LoVo (cell line): Measurements from ENCODE around the gene PTPRR.

Source experiments
- DNase-seq: peaks from one replicate; pipeline ENCODE4 v3.0.0-alpha.2; 2016; ENCODE audit warnings: low spot score

Gene PTPRR

DNA sequence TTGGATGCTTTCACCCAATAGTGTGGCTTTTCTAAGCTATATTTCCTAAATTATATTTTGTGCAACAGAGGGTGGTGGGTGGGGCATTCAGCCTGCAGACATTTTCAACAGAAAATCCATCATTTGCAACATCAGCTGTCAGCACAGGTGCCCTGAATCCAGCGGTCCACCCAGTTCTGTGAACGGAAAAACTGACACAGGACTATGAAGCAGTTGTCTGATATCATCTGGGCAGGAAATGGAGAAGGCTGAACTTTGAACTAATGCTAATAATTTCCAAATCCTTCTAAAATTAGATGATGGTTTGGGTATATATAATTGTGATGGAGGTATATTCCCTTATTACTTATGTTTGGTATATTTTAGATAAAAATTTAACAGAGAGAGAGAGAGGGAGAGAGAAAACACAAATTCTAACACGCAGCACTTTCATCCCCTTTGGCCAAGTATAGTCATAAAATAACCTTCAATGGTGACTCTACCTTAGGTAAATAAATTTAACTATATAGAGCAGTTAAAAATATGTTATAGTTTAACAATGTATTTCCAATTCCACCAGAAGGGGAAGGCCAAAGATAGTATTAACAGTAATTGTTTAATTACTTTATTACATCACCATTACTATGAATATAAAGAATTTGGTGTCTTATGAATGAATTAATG lies 225.0 kb downstream of the PTPRR start:
- no peak for DNase-seq

DNA sequence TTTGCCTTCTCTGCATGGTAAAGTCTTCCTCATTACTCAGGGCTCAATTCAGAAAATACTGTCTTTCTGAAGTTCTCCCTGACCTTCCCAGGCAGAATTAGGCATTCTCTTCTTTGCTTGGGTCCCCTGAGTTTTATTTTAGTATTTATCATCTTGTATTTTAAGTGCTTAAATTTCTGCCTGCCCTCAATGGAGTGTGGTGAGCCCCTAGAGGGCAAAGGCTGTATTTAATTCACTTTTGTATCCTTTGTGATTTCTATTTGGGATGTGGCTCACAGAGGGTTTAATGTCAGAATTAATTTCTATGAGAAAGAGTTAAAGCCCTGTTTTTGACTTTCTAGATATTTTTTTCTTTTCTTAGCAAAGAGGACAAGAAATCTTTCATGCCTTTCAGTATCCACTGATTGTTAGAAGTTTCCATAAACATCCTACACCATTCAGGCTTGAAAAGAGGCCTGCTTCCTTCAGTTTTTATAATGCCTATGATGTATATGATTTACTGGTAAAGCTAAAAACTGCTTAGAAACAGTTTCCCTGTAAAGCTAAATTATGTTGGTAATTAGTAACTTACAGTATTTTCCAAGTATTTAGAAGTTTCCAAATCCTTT lies 227.8 kb downstream of the PTPRR start:
- no peak for DNase-seq

DNA sequence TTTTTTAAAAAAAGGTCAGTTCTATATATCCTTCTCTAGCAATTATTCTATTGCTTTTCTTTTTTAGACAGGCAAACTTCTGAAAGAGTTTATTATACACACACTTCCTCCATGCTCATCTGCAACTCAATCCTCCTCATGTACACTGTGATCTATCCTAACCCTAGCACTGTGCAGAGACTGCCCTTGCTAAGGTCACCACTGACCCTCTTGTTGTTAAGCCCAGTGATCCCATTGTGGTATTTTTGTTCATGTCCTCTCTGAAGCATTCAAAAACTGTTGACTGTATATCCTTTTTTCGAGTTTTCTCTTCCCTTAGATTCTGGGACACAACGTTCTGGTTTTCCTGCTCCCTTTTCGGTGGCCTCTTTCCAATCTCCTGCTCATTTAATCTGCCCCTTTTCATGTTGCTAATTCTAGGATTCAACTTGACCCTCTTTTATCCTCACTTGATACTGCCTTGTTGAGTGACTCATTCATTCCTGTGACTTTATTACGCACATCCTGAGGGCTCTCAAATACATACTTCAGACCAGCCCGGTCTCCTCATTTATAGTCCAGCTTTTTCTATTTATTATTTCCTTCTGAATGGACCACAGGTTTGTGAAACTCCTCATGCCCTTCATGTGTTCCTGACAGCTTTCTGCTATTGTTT lies 229.4 kb downstream of the PTPRR start:
- no peak for DNase-seq

DNA sequence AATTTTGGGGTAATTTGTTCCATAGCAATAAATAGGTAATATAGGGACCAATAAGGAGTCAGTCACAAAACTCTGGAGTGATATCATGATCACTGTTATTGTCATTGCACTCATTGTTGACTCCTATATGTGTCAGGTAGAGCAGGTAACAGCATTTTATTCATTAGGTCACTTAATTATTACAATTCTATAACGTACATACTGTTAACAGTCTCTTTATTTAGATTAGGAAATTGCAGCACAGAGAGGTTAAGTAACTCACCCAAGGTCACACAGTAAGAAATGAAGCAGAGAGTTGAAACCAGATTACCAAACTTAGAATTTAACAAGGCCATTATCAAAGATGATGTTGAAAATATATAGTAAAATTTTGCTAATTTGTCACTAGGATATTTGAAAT lies 233.6 kb downstream of the PTPRR start:
- no peak for DNase-seq

DNA sequence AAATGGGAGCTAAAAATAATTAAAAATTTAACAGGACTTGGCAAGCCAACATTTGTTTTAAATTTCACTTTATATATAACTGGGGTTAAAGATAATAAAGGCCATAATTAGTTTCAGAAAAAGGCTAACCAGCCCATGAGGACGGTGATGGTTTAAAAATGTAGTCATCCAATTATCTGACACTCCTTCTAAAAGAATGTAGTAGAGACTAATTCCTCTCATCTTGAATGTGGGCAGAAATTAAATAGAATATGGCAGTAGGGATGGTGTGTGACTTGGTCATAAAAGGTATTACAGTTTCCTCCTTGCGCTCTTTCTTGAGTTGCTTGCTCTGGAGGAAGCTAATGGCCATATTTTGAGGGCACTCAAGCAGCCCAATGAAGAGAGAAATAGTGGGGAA lies 234.2 kb downstream of the PTPRR start:
- no peak for DNase-seq

DNA sequence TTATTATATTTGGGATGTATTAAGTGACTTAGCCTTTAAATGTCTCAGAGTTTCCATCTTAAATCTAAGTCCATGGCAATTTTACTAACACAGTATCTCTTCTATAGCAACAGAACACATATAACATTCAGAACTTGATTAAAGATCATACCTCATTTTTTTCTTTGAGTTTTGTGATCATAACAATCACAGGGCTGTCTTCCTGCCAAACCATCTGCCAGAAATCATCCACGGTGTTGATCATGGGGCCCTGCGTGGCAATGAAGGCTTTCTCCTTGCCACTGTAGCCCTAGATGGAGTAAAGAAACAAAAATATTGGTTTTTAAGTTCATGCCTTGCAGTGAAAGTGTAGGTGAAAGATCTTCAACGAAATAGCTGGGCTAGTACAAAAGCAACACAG lies 236.6 kb downstream of the PTPRR start:
- no peak for DNase-seq

DNA sequence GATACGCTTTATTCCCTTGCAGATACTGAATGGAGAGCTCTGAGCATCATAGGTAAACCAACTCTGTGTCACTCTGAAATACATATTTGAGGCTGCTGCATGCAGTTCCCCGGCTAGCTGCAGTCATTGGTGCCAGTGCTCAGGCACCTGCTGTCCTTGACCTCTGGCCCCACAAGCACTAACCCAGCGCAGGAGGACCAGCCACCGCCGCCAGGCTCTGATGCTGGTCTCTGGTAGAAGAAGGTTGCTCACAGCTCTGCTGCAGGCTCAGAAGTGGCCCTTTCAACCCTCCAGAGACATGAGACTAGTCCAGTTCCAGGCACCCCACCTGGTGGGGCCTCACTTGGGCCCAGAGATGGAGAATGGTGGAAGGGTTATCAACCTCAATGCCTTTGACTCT lies 248.8 kb downstream of the PTPRR start:
- DNase-seq = no peak

DNA sequence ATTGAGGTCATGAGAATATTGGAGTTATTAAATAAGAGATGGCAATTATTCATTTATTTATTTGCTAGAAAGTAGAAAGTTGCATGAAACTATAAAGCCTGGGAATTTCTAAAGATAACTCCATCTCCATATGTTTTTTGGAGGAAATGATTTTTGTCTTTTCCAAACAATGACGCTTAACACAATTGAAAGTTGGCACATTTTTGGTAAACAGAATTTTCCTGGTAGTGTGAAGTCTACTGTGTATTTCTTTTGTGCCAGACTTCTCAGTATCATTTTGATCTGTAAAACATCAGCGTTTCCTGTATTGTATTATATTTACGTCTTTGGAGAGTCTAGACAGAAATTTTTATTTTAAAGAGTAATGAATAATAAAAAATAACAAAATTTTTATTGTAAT lies 249.6 kb downstream of the PTPRR start:
- DNase-seq = no peak

DNA sequence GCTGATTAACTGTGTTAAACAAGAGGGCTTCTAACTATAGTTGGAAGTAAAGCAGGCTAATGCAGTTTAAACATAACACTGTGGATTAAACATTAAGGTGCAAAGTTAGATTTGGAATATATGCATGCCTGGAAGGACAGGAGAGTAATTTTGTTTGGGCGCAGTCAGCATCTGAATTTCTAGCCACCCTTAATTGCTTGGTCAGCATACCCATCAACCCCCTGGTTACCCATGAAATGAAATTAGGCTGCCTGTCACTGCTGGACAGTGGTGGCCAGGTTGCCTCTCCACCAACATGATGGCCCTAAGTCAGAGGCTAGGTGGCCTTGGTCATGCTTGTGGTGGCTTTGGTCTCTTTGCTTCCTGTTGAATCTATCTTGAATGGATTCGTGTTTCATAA lies 253.3 kb downstream of the PTPRR start:
- DNase-seq = no peak

DNA sequence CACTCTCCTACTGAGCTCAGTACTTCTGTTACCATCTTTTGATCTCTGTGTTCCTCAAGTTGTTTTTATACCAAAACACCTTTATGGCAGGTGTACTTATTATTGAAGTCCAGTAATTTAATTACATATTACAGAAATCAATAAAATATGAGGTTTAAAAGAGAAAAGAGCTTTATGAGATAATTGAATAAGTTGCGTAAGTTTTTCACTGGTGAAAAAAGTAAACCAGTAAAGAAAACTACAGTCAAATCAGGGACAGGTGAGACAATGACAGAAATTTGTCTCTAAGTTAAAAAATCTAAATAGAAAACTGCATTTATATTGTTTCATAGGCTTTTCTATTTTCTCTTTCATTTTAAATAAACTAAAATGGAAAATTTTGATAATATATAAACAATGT lies 254.2 kb downstream of the PTPRR start:
- no peak for DNase-seq

DNA sequence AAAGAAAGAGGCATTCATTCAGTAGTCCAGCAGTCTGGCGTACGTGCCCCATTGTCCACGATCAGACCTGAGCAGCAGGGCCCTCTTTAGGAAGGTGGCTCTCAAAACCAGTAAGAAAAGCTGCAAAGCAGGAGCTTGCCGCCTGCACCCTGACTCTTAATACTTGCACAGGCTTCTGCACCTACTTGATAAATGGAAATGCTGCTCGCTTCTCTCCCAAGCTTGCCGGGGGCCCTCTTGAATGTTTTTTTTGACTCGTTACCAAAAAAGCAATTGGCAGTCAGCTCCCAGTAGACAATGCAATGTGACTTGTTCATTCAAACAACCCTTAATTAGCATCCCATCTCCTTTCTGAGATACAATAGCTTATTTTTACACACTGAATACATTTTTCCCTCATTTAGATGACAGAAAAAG lies 256.1 kb downstream of the PTPRR start:
- DNase-seq = no peak

DNA sequence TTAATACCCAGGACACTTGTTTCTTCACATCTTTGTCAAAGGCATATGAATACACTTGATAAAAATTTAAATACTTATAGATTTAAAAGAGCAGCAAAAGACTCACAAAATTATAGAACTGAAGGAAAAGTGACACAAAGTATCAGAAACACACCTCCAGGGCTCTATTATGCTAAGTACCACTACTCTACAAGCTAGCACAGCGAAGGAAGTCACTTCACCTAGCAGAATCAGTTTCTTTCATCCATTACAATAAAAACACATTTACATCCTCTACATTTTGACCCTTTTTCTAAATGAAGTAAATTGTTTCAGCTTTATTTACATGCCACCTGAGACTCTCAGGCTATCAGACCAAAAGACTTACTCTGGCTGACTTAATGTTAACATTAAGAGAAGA lies 256.7 kb downstream of the PTPRR start:
- no peak for DNase-seq

DNA sequence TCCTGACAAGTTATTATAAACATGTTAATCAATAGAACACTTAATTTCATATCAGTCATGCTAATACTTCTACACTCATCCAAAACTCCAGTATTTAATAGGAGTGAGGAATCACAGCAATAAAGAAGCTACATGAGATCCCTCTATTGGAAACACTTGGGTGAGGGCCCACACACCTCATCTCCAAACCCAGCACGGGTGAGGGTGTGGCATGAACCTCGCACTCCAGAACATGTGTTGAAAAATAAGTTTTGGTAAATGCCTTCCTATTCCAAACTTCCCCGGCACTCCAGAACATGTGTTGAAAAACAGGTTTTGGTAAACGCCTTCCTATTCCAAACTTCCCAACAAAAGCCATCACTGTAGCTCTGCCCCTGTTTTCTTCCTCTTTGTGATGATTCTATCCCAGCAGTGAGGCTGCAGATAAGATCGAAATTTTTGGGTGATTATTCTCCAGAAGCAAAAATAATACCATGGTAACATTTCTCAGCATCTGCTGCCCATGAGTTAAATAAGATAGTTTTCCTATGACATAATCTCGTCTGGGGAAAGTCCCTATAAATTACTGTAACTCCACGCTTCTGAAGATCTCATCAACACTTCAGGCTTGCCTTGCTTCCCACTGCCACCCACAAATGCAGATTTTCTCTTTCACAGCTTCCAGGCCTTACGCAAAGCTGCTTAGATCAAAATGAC lies 258.9 kb downstream of the PTPRR start:
- DNase-seq = no peak

DNA sequence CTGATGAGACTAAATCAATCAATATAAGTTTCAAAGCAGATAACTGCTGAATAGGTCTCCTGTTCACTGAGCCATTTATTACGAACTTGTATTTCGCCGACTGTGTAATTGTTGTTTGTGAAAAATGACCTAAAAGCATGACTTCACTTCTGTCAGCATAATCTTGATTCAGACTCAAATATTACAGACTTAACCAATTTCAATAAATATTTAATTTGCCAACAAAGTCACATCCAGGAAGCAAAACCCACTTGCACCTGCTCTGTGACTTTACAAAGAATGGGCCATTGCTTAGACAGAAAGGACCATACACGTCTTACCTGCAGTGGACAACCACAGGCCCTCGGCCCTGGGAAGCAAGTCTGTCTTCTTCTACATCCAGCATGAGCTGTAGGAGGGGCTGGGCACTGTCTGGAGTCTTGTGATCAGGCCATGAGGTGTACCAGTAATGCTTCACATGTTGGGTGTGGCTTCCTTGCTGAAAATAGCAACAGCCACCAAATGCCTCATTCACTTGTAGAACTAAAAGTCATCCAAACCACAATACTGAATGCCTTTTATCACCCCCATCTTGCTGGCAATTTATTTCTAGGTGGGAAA lies 259.8 kb downstream of the PTPRR start:
- peak; percentile 38 for DNase-seq

DNA sequence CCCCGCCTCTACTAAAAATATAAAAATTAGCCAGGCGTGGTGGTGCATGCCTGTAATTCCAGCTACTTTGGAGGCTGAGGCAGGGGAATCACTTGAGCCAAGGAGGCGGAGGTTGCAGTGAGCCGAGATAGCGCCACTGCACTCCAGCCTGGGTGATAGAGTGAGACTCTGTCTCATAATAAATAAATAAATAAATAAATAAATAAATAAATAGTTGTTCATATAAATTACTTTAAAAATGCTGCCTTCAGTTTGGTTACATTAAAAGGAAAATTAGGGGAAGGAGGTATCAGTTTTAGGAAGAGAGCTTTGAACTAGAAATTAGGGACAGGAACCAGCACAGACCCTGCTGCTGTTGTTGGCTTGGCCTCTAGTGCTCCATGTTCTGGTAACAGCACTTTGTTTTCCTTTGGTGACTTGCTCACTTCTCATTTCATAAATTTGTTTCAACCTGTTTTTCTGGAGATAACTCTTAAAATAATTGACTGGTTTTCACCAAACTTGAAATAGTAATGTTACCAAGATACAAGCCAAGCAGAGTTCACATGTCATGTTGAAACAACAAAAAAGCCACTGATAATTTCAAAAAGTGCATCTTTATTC lies 260.4 kb downstream of the PTPRR start:
- no peak for DNase-seq

DNA sequence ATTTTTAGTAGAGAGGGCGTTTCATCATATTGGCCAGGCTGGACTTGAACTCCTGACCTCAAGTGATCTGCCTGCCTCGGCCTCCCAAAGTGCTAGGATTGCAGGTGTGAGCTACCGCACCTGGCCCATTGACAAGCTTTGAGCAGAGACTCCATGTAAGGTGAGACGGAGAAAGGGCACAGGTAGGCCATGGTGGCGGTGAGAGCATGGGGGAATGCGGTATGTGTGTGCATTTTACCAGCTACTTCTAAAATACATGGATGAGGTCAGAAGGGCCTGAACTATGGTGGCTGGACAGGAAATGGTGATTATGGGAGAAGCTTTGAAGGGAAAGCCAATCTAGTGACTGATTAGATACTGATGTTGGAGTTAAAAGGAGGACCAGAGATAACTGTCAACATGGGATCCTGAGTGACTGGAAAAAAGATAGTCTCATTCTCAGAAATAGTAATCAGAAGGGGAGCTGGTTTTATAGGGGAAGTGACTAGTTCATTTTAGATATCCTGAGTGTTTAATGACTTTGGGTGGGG lies 261.4 kb downstream of the PTPRR start:
- DNase-seq = no peak

DNA sequence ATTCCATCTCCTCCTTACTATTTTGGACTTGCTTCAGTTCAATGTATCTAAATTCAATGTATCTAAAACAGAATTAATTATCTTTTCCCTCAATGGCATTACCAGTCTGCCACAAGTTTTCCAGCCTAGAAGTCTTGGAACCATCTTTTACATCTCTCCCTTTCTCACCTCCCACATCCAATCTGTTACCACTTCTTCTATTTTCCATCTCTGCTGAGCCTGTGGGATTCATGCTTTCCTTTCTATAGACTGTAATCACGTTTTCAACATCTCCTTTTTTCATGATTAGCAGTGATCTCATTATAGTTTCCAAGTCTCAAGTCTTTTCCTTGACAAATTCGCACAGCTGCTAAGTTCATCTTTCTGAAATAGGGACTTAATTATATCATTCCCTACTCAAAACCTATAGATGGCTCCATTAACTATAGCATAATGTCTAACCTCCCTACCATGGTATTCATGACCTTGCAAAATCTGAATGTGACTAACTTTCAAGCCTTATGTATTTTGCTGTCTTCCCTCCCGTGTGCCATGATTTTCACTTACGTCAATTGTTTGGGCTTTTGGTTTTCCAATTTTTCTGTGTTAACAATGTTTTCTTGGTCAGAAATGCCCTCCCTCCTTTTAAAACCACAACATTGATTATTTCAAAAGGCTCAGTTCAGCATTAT lies 262.8 kb downstream of the PTPRR start:
- DNase-seq = no peak

DNA sequence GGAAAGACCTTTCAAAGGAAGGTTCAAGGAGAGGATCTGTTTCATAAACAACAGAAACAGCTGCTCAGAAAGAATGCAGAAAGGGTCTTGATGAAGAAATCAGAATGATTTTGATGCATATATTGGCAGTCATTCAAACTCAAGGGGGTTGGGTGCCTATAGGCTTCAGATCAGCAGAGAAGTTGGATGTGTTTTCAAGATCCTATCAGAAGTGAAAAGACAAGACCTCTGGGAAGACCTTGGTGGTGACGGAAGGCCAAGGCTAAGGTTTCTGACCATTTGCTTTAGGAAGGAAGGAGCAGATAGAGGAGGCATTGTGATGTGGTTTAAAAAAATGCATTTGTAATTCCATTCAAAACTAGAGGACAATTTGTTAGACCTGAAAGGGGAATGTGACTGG lies 268.1 kb downstream of the PTPRR start:
- no peak for DNase-seq

DNA sequence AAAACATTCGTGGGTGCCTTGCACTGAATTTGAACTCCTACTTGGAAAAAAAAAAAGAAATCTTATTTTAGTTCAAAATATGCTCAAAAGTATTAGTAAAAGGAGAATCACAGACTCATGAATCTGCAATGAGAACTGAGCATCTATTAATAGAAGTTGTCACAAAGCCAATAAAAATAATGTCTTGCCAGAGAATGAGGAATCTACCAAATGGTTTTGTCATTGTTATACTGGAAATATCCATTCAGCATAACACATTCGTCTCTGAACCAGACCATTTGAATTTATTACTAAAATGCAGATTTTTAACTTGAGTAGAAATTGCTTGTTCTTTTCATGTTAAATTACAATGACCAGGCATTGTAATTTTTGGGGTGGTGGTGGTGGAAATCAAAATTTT lies 271.7 kb downstream of the PTPRR start:
- DNase-seq = no peak

DNA sequence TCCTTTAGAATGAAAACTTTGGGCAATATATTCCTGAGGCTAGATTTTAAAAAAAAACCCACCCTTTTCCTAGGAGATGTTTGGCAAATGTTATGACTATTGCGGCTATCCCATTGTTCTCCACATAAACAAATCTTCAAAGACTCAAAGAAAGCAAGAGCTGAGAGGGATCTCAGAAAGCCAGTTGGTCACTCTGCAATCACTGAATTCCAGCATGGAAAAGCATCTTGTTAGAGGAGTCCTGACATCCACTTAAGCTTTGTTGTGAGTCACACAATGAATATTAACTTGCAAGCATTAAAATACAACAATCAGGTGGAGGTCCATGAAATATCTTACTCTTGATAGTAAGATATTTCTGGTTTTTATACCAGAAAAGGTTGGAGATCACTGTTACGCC lies 272.3 kb downstream of the PTPRR start:
- no peak for DNase-seq

DNA sequence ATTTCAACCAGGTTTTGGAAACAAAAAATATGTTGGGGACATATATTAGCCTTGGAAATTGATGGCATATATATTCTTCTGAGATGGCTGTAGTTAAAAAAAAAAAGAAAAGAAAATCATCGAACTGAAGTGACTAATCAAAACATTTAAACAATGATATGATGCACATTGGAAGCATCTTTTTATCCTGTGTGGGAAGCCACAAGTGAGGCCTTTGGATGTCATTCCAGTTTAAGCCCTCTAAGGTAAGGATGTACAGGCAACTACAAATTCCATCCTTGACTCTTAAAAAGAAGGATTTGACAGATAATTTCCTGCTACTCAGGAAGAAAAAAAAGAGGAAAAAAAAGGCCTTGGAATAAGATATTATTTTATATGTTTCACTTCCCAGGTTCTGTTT lies 273.7 kb downstream of the PTPRR start:
- no peak for DNase-seq
